Measurements from ENCODE around the gene SYK. TPM values are rescaled to one million over a fixed set of nuclear protein-coding genes. Genes with fewer than 3 reads are reported as not detected.
A peak's percentile ranks its signal among the peaks of the same experiment; 100 is the strongest.

SYK gene
- total and polyA plus RNA-seq, 2 donors (not counting 1 experiment from before 2014, with no cell fraction given) = 60.3 to 242 TPM

GRCh38 chr9:90805006-90805996 lies 3.7 kb downstream of the SYK start:
- DNase-seq = no peak
- no peaks in the 10 kb centered on the region for H3K27me3 ChIP-seq (replicated peaks in 1 of 4; ENCODE audit: control extremely low read depth in 1 of 4, control insufficient read depth in 3 of 4, insufficient read depth in 4 of 4, low read length in 3 of 4)
- Mint-ChIP-seq H3K27me3 (no peaks in the 10 kb centered on the region), H3K4me3 (peak overlapping the region; percentile 97), H3K9me3 (ENCODE audit: insufficient read depth) (no peaks in the 10 kb centered on the region), H3K4me1 (peaks cover 85% of the 10 kb centered on the region), H3K27ac (peak overlapping the region; percentile 91)
- H3K36me3 ChIP-seq (replicated peaks in 1 of 2; ENCODE audit: control extremely low read depth in 1 of 2, control insufficient read depth in 1 of 2, extremely low read depth in 1 of 2, insufficient read depth in 2 of 2, low read length in 1 of 2) = peaks cover 2 to 30% of the 10 kb centered on the region in 2 experiments
- TF ChIP-seq CTCF (IDR thresholded peaks at IDR 0.05) (no peak), EZH2 (IDR thresholded peaks at IDR 0.05; ENCODE audit: borderline replicate concordance, insufficient read depth, low read depth, low read length, poor library complexity, severe bottlenecking) (no peak)
- H3K9me3 ChIP-seq (ENCODE audit: control extremely low read depth in 1 of 3, control insufficient read depth in 2 of 3, insufficient read depth in 1 of 3, low read length in 2 of 3) = no peaks in the 10 kb centered on the region
- WGBS (ENCODE audit: insufficient coverage) = 64% methylated on average over 3 of the region's 6 CpGs
- H3K9ac ChIP-seq (ENCODE audit: low read length) = peak overlapping the region; percentile 96
- H2AFZ ChIP-seq (ENCODE audit: insufficient read depth, low read depth, low read length, poor library complexity, severe bottlenecking) = peak overlapping the region; percentile 7
- H4K20me1 ChIP-seq (ENCODE audit: control insufficient read depth, insufficient read depth, low read length, poor library complexity, severe bottlenecking) = peaks cover 40% of the 10 kb centered on the region
- peak overlapping the region; percentile 58 to 93 for H3K27ac ChIP-seq (ENCODE audit: low read length in 2 of 2)
- intact Hi-C loops (cut with micrococcal nuclease) = no loop called here
- H3K4me2 ChIP-seq (replicated peaks; ENCODE audit: low read depth, low read length, poor library complexity, severe bottlenecking) = peak overlapping the region; percentile 87
- peaks cover 78 to 80% of the 10 kb centered on the region in 2 donors for H3K4me1 ChIP-seq (ENCODE audit: control insufficient read depth in 2 of 2, insufficient read depth in 2 of 2, low read length in 2 of 2)
- peak overlapping the region; percentile 24 to 98 (median 29) for H3K4me3 ChIP-seq (ENCODE audit: control extremely low read depth in 1 of 5, extremely low read depth in 1 of 5, insufficient read depth in 1 of 5, low read depth in 2 of 5, low read length in 4 of 5)
- peaks cover 100% of the 10 kb centered on the region for H3K79me2 ChIP-seq (ENCODE audit: control insufficient read depth, insufficient read depth, low read length)
- ATAC-seq (ENCODE audit: low read depth) = no peak
- ChIA-PET CTCF (interaction anchor here (0.7 to 2.7 kb wide), 9 partner anchors 11 to 65 kb away, joined by 3 to 21 read pairs (median 6); no protein-coding TSS in a partner anchor), POLR2A (interaction anchor here (1.5 kb wide), 1 partner anchor 11 kb away, joined by 4 read pairs; no protein-coding TSS in a partner anchor)

Data from B cell (primary cell).